ENCODE data around the gene C6orf120.

C6orf120 gene

GRCh38 chr6:169666441-169666840, 35.5 kb upstream of the C6orf120 start:
- H3K4me3 Mint-ChIP-seq: no peak overlapping the region
- no peaks in the 10 kb centered on the region for H3K4me1 Mint-ChIP-seq (ENCODE audit: low read depth in 2 of 2)
- no peaks in the 10 kb centered on the region for H3K9me3 Mint-ChIP-seq
- peaks cover 12% of the 10 kb centered on the region for H3K36me3 Mint-ChIP-seq (ENCODE audit: insufficient read depth)
- no peaks in the 10 kb centered on the region for H3K27me3 Mint-ChIP-seq
- ATAC-seq (replicated peaks) (no peak), DNase-seq (no peak)
- no peak overlapping the region for H3K27ac Mint-ChIP-seq

GRCh38 chr6:169667716-169668115, 34.2 kb upstream of the C6orf120 start:
- Mint-ChIP-seq H3K4me1 (ENCODE audit: low read depth in 2 of 2) (no peaks in the 10 kb centered on the region), H3K9me3 (no peaks in the 10 kb centered on the region), H3K27ac (no peak overlapping the region), H3K4me3 (no peak overlapping the region), H3K27me3 (no peaks in the 10 kb centered on the region), H3K36me3 (ENCODE audit: insufficient read depth) (peaks cover 12% of the 10 kb centered on the region)
- ATAC-seq (replicated peaks) (no peak), DNase-seq (no peak)

- no peak overlapping the region for H3K27ac Mint-ChIP-seq
- no peak overlapping the region for H3K4me3 Mint-ChIP-seq
- H3K4me1 Mint-ChIP-seq (ENCODE audit: low read depth in 2 of 2): no peaks in the 10 kb centered on the region
- ATAC-seq (replicated peaks) (no peak), DNase-seq (no peak)
- H3K27me3 Mint-ChIP-seq: no peaks in the 10 kb centered on the region
- peaks cover 12% of the 10 kb centered on the region for H3K36me3 Mint-ChIP-seq (ENCODE audit: insufficient read depth)
- no peaks in the 10 kb centered on the region for H3K9me3 Mint-ChIP-seq
These were observed 33.6 kb upstream of the C6orf120 start for GRCh38 chr6:169668203-169668847.

GRCh38 chr6:169669147-169669546, 32.8 kb upstream of the C6orf120 start:
- no peak overlapping the region for H3K4me3 Mint-ChIP-seq
- no peaks in the 10 kb centered on the region for H3K27me3 Mint-ChIP-seq
- no peak for DNase-seq
- ATAC-seq (replicated peaks): no peak
- H3K9me3 Mint-ChIP-seq: no peaks in the 10 kb centered on the region
- no peaks in the 10 kb centered on the region for H3K4me1 Mint-ChIP-seq (ENCODE audit: low read depth in 2 of 2)
- H3K36me3 Mint-ChIP-seq (ENCODE audit: insufficient read depth): peaks cover 7% of the 10 kb centered on the region
- H3K27ac Mint-ChIP-seq: peak overlapping the region in 1 of 2 donors; percentile 36

GRCh38 chr6:169669889-169670288, 32.0 kb upstream of the C6orf120 start:
- Mint-ChIP-seq H3K27me3 (no peaks in the 10 kb centered on the region), H3K4me3 (no peak overlapping the region), H3K9me3 (no peaks in the 10 kb centered on the region), H3K36me3 (ENCODE audit: insufficient read depth) (peaks cover 5% of the 10 kb centered on the region), H3K4me1 (ENCODE audit: low read depth in 2 of 2) (no peaks in the 10 kb centered on the region), H3K27ac (no peak overlapping the region)
- ATAC-seq (replicated peaks) (no peak), DNase-seq (no peak)

GRCh38 chr6:169671563-169671962, 30.4 kb upstream of the C6orf120 start:
- Mint-ChIP-seq H3K9me3 (no peaks in the 10 kb centered on the region), H3K36me3 (ENCODE audit: insufficient read depth) (peaks cover 2% of the 10 kb centered on the region), H3K27ac (no peak overlapping the region), H3K4me3 (no peak overlapping the region), H3K4me1 (ENCODE audit: low read depth in 2 of 2) (no peaks in the 10 kb centered on the region), H3K27me3 (no peaks in the 10 kb centered on the region)
- no peak for DNase-seq
- no peak for ATAC-seq (replicated peaks)

GRCh38 chr6:169675011-169675410, 26.9 kb upstream of the C6orf120 start:
- no peak overlapping the region for H3K27ac Mint-ChIP-seq
- H3K4me3 Mint-ChIP-seq: no peak overlapping the region
- ATAC-seq (replicated peaks): no peak
- H3K27me3 Mint-ChIP-seq: no peaks in the 10 kb centered on the region
- H3K4me1 Mint-ChIP-seq (ENCODE audit: low read depth in 2 of 2): no peaks in the 10 kb centered on the region
- no peaks in the 10 kb centered on the region for H3K36me3 Mint-ChIP-seq (ENCODE audit: insufficient read depth)
- no peaks in the 10 kb centered on the region for H3K9me3 Mint-ChIP-seq
- no peak for DNase-seq

- no peak for ATAC-seq (replicated peaks)
- Mint-ChIP-seq H3K4me3 (no peak overlapping the region), H3K4me1 (ENCODE audit: low read depth in 2 of 2) (peaks cover 0 to 2% of the 10 kb centered on the region in 2 donors), H3K27me3 (no peaks in the 10 kb centered on the region), H3K9me3 (no peaks in the 10 kb centered on the region), H3K27ac (no peak overlapping the region), H3K36me3 (ENCODE audit: insufficient read depth) (peaks cover 5% of the 10 kb centered on the region)
- no peak for DNase-seq
These were observed 24.8 kb upstream of the C6orf120 start for GRCh38 chr6:169677096-169677495.

GRCh38 chr6:169678342-169678741, 23.6 kb upstream of the C6orf120 start:
- no peak overlapping the region for H3K27ac Mint-ChIP-seq
- no peak overlapping the region for H3K4me3 Mint-ChIP-seq
- peaks cover 2 to 6% of the 10 kb centered on the region in 2 donors for H3K4me1 Mint-ChIP-seq (ENCODE audit: low read depth in 2 of 2)
- H3K9me3 Mint-ChIP-seq: no peaks in the 10 kb centered on the region
- peaks cover 5% of the 10 kb centered on the region for H3K36me3 Mint-ChIP-seq (ENCODE audit: insufficient read depth)
- DNase-seq (no peak), ATAC-seq (replicated peaks) (no peak)
- no peaks in the 10 kb centered on the region for H3K27me3 Mint-ChIP-seq

GRCh38 chr6:169684056-169684455, 17.9 kb upstream of the C6orf120 start:
- H3K36me3 Mint-ChIP-seq (ENCODE audit: insufficient read depth): peaks cover 7% of the 10 kb centered on the region
- no peak overlapping the region for H3K4me3 Mint-ChIP-seq
- H3K27me3 Mint-ChIP-seq: no peaks in the 10 kb centered on the region
- DNase-seq (no peak), ATAC-seq (replicated peaks) (no peak)
- H3K27ac Mint-ChIP-seq: no peak overlapping the region
- peaks cover 5 to 9% of the 10 kb centered on the region in 2 donors for H3K4me1 Mint-ChIP-seq (ENCODE audit: low read depth in 2 of 2)
- H3K9me3 Mint-ChIP-seq: peaks cover 5 to 22% of the 10 kb centered on the region in 2 donors

GRCh38 chr6:169685860-169686259, 16.1 kb upstream of the C6orf120 start:
- H3K27me3 Mint-ChIP-seq: no peaks in the 10 kb centered on the region
- H3K4me3 Mint-ChIP-seq: no peak overlapping the region
- ATAC-seq (replicated peaks): no peak
- H3K27ac Mint-ChIP-seq: no peak overlapping the region
- DNase-seq: no peak
- H3K9me3 Mint-ChIP-seq: peaks cover 5 to 22% of the 10 kb centered on the region in 2 donors
- H3K36me3 Mint-ChIP-seq (ENCODE audit: insufficient read depth): peaks cover 7% of the 10 kb centered on the region
- H3K4me1 Mint-ChIP-seq (ENCODE audit: low read depth in 2 of 2): peaks cover 10 to 16% of the 10 kb centered on the region in 2 donors

- peaks cover 2% of the 10 kb centered on the region for H3K36me3 Mint-ChIP-seq (ENCODE audit: insufficient read depth)
- H3K4me3 Mint-ChIP-seq: no peak overlapping the region
- ATAC-seq (replicated peaks) (no peak), DNase-seq (no peak)
- H3K4me1 Mint-ChIP-seq (ENCODE audit: low read depth in 2 of 2): peaks cover 7 to 8% of the 10 kb centered on the region in 2 donors
- H3K27me3 Mint-ChIP-seq: no peaks in the 10 kb centered on the region
- H3K9me3 Mint-ChIP-seq: peaks cover 5 to 22% of the 10 kb centered on the region in 2 donors
- H3K27ac Mint-ChIP-seq: no peak overlapping the region
These were observed 12.6 kb upstream of the C6orf120 start for GRCh38 chr6:169689287-169689686.

- peaks cover 0 to 6% of the 10 kb centered on the region in 2 donors for H3K9me3 Mint-ChIP-seq
- ATAC-seq (replicated peaks) (no peak), DNase-seq (no peak)
- H3K4me3 Mint-ChIP-seq: no peak overlapping the region
- H3K27me3 Mint-ChIP-seq: no peaks in the 10 kb centered on the region
- H3K4me1 Mint-ChIP-seq (ENCODE audit: low read depth in 2 of 2): peaks cover 5 to 7% of the 10 kb centered on the region in 2 donors
- no peak overlapping the region for H3K27ac Mint-ChIP-seq
- H3K36me3 Mint-ChIP-seq (ENCODE audit: insufficient read depth): peaks cover 2% of the 10 kb centered on the region
These were observed 10.7 kb upstream of the C6orf120 start for GRCh38 chr6:169691260-169691659.

GRCh38 chr6:169692516-169692915, 9.4 kb upstream of the C6orf120 start:
- DNase-seq: no peak
- Mint-ChIP-seq H3K4me3 (no peak overlapping the region), H3K9me3 (no peaks in the 10 kb centered on the region), H3K27ac (peak overlapping the region in 1 of 2 donors; percentile 35), H3K4me1 (ENCODE audit: low read depth in 2 of 2) (peaks cover 5 to 7% of the 10 kb centered on the region in 2 donors), H3K36me3 (ENCODE audit: insufficient read depth) (peaks cover 2% of the 10 kb centered on the region), H3K27me3 (no peaks in the 10 kb centered on the region)
- no peak for ATAC-seq (replicated peaks)
